HG03575 (cell line): ENCODE results near the gene CCDC69.

ENCODE experiments used
- ATAC-seq: cut with Tn5 transposase; IDR thresholded peaks from one replicate; pipeline ENCODE4 v1.9.1; 2021; ENCODE audit not compliant: unreplicated experiment, insufficient number of reproducible peaks, low FRiP score; ENCODE audit errors: extremely low read depth

CCDC69 gene

DNA sequence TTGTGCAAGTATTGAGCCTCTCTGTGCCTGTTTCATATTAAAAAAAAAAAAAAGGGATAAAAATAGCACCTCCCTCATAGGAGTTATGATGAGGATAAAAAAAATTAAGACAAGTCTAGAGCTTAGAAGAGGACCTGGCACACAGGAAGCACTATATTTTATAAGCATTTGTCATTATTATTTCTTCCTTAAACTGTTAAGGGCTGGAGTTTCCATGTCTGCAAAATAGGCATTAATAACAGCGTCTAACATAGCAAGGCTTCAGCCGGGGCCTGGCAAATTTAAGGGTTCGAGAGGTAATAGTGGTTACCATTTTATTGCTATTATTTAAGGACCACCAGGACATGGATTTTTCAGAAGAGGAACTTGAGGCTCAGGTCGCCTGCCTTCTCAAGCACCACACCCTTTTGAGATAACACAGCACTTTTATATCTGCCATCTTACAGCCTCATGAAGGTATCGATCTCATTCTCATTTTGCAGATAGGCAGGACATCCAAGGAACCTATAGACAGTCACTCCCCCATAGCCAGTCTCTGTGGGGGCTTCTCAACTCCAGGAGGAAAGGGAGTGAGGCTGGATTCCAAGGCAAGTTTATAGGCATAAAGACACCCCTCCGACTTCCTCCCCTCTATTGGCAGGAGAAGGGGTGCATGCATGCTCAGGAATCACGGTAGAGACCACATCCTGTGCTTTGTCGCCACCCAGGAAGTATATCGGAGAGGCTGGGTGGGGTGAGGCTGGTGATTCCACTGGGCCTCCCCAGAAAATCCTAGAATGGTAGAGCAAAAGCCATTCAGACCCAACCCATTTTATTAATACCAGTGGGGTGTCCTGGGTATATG, 68.7 kb downstream of the CCDC69 start:
- no peak for ATAC-seq

DNA sequence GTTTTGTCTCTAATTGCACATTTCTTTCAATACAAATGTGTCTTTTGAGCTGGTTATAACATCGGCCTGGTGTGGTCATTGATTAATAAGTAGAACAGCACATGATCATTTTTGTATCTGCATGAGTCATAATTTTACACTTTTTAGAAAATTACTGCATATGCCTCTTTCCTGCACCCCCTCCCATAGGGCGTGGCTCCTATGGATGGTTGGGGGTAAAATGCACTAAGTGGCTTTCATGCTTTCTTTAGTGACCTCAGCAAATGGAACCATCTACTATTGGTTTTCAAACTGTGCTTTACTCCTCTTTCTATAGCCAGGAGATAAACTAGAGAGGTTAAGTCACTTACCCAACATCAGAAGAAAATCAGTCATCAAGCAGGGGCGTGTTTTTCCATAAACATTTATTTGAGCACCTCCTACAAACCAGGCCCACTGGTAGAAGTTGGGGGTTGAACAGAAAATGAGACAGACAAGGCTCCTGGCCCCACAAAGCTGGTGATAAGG, 70.1 kb downstream of the CCDC69 start:
- no peak for ATAC-seq

DNA sequence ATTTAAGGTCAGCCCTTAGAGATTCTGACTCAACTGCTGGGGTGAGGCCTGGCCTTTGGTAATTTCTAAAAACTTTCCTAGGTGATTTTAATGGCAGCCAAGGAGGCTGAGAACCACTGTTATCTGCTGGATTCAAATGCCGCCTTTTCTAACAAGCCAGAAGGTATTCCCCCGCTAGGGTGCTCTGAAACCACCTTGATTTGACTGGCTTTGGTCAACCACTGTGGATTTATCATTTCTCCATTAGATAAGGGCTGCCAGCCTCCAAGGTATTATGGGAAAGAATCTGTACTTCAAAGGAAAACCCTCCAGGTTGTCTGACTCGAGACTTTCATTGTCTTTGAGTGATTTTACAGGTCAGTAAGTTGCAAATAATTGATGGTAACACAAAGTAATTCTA, 70.6 kb downstream of the CCDC69 start:
- ATAC-seq, result no peak

DNA sequence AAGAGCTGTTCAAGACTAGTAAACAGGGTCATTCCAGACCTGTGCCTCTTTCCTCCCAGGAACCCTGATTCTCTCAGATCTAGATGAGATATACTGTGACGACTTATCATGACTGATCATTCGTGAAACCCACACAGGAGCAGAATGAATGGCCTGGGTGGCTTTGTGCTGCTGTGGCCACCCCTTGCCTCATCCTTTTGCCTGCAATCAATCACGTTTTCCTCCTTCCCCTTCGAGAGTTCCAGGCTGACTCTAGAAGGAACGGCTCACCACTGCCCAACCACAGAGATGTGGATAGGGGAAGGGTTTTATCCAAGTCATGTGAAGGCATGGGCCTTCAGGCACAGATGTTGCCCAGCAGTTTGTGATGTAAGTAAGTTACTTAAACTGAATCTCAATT, 72.1 kb downstream of the CCDC69 start:
- no peak for ATAC-seq

DNA sequence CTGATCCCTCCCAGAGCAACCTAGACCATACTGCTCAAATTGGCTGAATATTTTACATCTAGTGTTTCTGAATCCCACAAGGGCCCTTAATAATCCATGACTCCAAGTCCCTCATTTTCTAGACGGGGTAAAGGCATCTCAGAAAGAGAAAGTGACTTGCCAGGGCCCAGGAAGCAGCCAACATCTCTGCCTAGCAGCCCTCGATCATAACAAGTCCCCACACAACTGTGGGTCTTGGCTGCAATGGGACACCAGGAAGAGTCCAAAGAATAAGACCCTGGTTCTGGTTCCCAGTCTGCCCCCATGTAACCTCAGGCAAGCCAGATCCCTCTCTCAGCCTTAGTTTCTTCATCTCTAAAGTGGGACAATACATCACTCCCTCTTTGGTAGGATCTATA, 72.6 kb downstream of the CCDC69 start:
- ATAC-seq, result no peak

DNA sequence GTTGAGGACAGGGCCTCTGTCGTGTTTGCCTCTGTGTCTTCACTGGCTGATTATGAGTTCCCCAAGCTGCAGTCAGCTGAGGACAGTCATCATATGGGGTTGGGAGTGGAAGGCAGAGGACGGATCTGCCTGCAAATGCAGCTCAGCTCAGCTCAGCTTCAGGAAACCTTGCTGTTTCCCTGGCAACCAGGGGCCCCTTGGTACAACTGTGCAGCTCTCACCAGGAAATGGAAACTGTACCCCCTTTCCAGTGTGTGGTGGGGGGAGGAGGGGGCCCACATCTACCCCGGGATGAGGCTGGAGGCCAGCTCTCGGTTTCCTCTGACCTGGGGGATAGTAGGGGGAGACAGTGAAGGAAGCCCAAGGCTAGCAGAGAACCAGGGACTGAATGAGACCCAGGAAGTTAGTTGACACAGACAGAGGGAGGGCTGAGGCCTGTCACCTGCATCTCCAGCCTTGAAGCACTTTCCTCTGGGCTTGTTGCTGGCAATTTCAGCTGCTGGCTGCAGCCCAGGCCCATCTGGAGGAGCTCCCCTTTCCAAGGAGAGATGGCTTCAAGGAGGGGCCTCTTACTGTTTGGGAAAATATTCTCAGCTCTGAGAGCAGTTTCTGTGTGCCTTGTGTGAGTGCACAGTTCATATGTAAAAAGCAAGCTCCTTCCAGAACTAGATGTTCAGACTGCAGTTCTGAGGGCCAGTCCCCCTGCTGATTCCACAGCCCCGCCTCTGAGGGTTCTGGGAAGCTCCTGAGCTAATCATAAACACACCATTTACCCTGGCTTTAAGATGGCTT, 73.2 kb downstream of the CCDC69 start:
- ATAC-seq, result no peak

DNA sequence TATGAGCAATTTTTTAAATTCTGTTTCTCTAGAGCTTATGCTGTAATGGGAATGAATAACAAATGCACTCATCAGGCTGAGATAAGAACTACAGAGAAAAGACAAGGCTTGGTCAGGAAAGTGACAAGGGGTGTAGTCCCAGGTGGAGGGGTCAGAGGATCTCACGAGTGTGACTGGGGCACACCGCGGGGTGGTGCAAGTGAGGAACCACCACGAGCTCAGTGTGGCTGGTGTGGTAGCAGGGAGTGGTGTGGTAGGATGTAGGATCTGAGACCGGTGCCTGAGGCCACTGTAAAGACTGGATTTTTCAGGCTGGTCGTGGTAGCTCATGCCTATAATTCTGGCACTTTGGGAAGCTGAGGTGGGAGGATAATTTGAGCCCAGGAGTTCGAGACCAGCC, 75.3 kb downstream of the CCDC69 start:
- ATAC-seq, result no peak

DNA sequence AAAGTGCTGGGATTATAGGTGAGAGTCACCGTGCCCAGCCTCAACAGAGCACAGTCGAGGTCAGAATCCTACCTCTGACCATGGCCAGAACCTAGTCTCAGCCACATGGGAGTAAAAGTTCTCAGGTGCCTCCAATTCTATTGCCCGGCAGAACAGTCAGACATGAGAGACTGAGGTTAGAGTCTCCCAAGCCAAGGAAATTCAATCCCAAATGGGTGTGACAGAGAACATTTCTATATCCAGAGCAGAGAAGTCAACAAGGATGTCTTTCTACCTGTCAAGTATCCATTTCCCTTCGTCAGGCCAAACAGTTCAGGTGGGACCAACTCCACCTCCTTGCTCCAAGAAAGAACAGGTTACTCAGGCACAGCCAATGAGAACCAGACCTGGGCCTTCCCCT, 76.9 kb downstream of the CCDC69 start:
- no peak for ATAC-seq

DNA sequence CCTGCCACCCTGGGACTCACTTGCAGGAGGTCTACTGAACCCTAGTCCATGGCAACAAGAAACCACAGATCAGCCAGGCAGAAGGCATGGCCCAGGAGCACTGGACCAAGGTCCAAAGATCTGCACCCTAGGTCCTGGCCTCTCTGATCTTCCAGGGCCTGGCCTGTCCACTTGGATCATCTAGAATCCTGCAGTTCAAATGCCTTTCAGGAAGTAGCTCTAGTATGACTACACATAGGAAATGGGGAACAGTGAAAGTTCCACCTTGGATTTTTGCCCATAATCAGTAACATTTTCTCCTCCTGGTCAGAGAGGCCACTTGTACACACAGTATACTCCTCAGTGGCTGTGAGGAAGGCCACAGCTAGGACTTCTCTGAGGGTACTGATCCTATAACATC, 77.8 kb downstream of the CCDC69 start:
- no peak for ATAC-seq

DNA sequence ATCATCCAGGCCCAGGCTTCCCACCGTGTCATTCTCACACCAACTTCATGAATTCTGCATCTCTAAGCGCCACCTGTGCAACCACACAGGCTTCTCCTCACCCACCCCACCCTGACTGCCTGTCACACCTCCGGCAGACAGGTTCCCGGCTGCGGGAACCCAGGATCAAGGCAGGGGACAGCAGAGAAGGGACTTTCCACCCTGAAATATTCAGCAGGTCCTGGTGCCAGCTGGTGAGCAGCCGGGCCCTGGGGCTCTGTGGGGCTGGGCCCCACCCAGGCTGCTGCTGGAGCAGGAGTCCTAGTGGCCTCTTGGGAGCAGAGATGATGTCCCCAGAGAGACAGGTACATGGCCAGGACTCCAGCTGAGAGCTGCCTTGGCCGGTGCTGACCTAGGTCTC, 79.0 kb downstream of the CCDC69 start:
- no peak for ATAC-seq

DNA sequence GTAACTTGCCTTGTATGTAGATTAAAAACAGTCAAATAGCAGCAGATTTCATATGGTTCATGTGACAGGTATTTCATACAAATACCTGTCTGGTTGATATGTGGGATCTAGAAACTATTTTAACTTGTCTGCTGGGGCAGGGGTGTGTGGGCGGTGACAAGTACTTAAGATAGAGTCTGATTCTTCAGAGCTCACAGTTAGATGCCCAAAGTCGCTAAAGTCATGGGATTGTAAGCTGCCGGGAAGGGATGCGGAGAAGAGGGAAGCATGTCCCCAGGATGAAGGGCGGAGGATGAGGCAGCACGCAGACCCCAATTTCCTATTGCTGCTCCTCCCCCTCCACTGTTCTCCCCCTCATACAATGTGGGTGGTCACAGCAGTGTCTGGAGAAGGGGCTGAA, 79.6 kb downstream of the CCDC69 start:
- ATAC-seq, result no peak

DNA sequence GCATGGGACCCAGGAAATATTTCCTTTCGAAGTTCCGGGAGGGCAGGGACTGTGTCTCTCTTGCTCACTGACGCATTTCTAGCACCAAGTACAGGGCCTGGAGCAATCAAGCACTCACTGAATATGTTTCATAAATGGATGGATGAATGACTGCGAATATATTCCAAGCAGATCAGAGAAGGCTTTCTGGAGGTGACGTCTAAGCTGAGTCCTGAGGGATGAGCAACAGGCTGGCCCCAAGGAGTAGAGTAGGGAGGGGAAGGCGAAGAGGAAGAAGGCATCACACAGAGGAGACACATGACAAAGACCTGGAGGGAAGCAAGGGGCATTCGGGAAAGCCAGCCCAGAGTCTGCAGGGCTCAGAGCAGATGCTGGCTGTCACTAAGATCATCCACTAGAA, 80.2 kb downstream of the CCDC69 start:
- ATAC-seq, result no peak

DNA sequence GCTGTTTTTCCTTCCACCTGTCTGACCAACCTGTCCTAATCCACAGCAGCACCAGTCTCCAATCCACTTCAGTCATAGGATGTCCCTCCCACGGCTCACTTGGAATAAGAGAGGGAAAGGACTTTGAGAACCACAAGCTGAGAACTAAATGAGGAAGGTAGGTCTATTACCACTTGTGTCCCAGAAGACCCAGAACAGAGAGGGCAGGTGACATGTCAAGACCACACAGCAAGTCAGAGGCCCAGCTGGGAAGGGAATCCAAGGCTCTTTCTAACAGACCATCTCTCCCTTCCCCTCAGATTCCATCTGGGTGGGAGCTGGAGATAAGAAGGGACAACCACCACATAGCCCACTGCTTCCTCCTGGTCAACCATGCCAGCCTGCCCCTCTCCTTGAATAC, 81.0 kb downstream of the CCDC69 start:
- no peak for ATAC-seq

DNA sequence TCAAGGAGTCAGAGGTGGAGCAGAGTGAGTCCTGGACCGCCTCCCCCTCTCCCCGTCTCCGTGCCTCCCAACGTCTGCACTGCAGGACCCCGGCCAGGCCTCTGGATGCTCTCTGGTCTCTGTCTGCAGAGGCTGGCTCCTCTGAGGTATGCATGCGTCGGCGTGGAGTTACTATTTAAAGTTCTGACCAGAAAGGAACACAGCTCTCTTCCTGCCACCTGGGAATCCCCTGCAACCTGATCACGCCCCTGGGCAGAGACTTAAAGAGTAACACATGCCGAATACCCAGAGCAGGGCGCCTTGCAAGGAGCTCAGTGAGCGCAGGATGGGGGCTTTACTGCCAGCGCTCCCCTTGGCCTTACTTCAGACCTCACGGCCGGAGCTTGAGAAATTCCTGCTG, 82.4 kb downstream of the CCDC69 start:
- peak; percentile 69 for ATAC-seq

DNA sequence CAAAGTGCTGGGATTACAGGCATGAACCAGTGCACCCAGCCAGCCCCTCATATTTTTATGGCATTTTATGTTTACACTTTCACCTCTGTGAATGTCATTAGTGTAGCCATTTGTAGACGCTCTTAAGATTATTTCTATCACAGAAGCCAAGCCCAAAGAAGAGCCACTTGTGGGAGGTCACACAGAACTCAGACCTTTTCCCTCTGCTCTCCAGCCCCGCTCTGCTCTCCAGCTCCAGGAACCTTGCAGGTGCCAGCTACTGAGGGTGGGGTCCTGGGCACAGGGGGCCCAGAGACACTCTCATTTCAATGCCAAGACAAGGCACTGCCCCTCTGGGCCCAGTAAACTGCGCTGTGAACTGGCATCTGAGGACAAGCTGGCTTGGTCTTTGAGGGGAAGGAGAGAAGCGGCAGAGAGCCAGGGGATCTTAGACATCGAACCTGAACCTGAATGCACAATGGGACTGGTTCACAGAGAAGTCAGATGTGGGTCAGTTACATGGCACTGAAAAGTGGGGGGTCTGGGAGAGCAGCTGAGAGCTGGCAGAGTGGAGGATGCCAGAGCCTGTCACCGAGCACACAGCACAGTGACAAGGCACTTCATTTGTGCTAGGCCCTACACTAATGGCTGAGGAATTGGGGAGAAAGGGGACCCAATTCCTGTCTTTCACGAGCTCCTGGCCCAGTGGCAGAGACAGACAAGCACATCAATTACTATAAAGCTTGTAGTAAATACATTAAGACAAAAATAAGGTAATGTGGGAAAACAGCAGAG, 83.0 kb downstream of the CCDC69 start:
- no peak for ATAC-seq

DNA sequence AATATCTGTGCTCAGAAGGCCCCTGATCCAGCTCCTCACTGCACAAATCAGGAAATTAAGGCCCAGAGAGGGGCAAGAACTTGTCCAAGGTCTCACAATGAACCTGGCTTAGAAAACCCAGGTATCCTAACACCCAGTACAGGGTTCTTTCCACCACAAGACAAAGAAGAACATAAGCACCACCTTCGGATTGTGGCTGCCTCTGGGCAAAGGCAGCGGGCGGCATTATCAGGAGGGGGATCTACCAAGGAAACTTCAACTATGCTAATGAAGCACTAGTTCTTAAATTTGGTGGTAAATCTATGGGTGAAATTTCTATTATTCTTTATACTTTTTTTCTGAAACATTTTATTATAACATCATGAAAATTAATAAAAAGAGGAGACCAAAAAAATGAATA, 84.2 kb downstream of the CCDC69 start:
- no peak for ATAC-seq

DNA sequence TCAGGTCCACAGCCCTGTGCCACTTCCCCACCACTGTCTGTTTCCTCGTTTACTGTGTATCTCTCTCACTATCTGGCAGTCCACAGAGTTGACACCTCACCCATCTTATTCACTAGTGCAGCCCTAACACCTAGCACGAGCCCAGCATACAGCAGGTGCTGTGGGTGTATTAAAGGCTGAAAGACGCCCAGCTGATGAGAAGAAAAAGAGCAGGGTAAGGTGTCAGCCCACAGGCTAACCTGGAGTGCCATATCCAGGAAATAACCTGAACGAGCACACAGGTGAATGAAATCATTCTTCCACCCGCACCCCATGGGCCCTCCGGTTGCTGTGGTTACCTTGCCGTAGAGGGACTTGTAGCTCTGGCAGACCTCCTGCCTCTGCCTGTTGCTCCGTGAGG, 84.9 kb downstream of the CCDC69 start:
- no peak for ATAC-seq

DNA sequence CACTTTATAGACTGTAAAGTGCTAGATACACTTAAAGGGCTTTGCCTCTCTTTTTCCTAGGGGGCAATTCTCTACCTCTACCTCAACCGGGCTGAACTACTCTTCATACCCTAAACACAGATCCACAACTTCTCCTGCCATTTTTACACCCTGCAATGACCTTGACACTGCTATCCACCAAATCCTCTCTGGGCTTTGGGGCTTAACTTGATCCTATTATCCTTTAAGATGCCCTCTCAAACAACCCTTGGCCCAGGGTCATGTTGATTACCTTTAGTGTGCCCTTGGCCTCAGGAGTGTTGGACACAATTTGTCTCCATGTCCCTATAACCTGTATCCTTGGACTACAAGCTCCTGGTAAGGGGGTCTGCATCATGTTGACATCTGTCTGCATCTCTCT, 85.8 kb downstream of the CCDC69 start:
- no peak for ATAC-seq

DNA sequence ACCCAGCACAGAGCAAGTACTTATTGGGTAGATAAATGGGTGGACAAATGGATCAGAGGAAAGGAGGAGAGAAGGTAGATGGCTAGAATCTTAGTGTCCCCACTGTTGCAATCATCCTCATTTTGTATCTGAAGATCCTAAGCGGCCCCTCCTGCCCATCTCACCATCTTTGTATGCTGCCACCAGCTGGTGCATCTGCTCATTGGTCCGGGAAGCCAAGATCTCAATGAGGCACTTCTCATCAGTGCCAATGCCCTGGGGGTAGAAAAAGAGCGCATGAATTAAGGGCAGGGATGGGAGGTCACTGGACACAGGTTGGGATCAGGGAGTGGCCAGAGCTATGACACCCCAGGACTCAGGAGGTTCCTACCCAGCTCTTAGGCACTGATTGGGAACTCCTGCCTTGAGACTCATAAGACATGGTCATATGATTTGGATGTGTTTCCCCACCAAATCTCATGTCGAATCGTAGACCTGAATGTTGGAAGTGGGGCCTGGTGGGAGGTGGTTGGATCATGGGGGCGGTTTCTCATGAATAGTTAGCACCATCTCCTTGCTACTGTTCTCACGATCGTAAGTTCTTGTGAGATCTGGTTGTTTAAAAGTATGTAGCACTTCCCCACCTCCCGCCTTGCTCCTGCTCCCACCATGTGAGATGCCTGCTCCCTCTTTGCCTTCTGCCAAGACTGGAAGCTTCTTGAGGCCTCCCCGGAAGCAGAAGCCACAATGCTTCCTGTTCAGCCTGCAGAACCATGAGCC, 86.6 kb downstream of the CCDC69 start:
- ATAC-seq, result no peak
